Parathyroid adenoma (tissue), 2 donors: Measurements from ENCODE around the gene TSHR.

Experiments used
- H2AFZ ChIP-seq: fragments of 300-600 bp; sonication (generic); one replicate; pipeline ENCODE4 v1.7.0; 2017; ENCODE audit warnings: antibody characterized with exemption, mild to moderate bottlenecking
- H3K27ac ChIP-seq: fragments of 300-600 bp; sonication (generic); one replicate; pipeline ENCODE4 v1.7.0; 2017
- H3K27me3 ChIP-seq: fragments of 300-600 bp; sonication (generic); one replicate; pipeline ENCODE4 v1.7.0; 2017; ENCODE audit warnings: low read length; ENCODE audit not compliant: control insufficient read depth, insufficient read depth
- H3K36me3 ChIP-seq: fragments of 300-600 bp; sonication (generic); one replicate; pipeline ENCODE4 v1.7.0; 2017; ENCODE audit warnings: low read length; ENCODE audit not compliant: control insufficient read depth, insufficient read depth
- H3K4me1 ChIP-seq: fragments of 300-600 bp; sonication (generic); one replicate; pipeline ENCODE4 v1.7.0; 2017; ENCODE audit warnings: control low read depth
- H3K4me2 ChIP-seq: fragments of 300-600 bp; sonication (generic); one replicate; pipeline ENCODE4 v1.7.0; 2017; ENCODE audit warnings: low read length
- H3K4me3 ChIP-seq: fragments of 300-600 bp; sonication (generic); one replicate; pipeline ENCODE4 v1.7.0; 2017; ENCODE audit warnings: low read depth, low read length
- H3K79me2 ChIP-seq: fragments of 300-600 bp; sonication (generic); one replicate; pipeline ENCODE4 v1.7.0; 2017; ENCODE audit warnings: control low read depth
- H3K9ac ChIP-seq: fragments of 300-600 bp; sonication (generic); one replicate; pipeline ENCODE4 v1.7.0; 2017; ENCODE audit warnings: mild to moderate bottlenecking
- H3K9me3 ChIP-seq: fragments of 300-600 bp; sonication (generic); one replicate; pipeline ENCODE4 v1.7.0; 2017; ENCODE audit warnings: low read length; ENCODE audit not compliant: control insufficient read depth
- TF ChIP-seq, protein P1 (sequence below): fragments of 300-600 bp; sonication (generic); IDR thresholded peaks from one replicate; pipeline ENCODE4 v1.7.0; 2017; ENCODE audit warnings: antibody characterized with exemption, mild to moderate bottlenecking
- donor health status: primary hyperparathyroidism.

Gene TSHR

DNA sequence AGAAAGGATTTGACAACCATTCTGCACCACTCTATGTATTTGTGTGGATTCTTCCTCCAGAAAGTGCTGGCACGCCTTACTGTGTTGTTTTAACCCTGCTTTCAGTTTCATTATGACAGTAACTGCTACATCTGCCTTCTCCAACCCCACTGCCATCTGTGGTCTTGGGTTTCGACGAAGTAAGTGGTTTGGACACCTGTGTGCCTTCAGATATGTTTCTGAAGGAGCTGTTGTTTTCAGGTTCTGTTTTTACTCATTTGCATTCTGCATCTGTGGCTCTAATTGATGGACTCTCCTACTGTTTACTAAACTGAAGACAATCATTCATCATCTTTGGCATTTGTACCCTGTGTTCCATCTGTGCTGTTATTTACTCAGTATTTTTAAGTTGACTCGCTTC, 4.1 kb downstream of the TSHR start:
- Histone ChIP-seq H3K9me3 (no peaks in the 10 kb centered on the region), H2AFZ (no peak overlapping the region), H3K36me3 (no peaks in the 10 kb centered on the region), H3K27ac (no peak overlapping the region), H3K4me1 (peaks cover 4% of the 10 kb centered on the region), H3K27me3 (peaks cover 4% of the 10 kb centered on the region), H3K9ac (no peak overlapping the region), H3K79me2 (no peaks in the 10 kb centered on the region), H3K4me3 (no peak overlapping the region), H3K4me2 (no peak overlapping the region)
- TF ChIP-seq, protein P1, sequence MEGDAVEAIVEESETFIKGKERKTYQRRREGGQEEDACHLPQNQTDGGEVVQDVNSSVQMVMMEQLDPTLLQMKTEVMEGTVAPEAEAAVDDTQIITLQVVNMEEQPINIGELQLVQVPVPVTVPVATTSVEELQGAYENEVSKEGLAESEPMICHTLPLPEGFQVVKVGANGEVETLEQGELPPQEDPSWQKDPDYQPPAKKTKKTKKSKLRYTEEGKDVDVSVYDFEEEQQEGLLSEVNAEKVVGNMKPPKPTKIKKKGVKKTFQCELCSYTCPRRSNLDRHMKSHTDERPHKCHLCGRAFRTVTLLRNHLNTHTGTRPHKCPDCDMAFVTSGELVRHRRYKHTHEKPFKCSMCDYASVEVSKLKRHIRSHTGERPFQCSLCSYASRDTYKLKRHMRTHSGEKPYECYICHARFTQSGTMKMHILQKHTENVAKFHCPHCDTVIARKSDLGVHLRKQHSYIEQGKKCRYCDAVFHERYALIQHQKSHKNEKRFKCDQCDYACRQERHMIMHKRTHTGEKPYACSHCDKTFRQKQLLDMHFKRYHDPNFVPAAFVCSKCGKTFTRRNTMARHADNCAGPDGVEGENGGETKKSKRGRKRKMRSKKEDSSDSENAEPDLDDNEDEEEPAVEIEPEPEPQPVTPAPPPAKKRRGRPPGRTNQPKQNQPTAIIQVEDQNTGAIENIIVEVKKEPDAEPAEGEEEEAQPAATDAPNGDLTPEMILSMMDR = no peak

DNA sequence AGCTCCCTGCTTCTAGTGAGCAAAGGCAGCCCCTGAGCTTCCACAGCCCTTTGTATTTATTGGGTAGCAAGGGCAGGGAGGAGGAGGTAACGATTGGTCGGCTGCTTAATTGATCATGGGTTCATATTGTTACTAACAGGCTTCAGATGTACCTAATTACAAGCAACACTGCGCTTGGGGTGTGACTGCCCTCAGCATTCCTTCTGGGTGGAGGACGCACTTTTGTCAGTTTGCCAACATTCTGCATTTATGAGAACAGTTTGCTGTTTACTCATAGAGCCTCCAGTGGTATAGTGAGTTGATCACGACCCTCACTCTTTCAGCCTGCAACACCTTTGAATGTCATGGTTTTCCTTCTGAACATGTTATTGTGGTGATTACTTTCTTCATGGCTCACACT, 9.6 kb downstream of the TSHR start:
- Histone ChIP-seq H3K4me3 (no peak overlapping the region), H3K9ac (no peak overlapping the region), H3K4me2 (no peak overlapping the region), H2AFZ (no peak overlapping the region), H3K27me3 (peaks cover 3% of the 10 kb centered on the region), H3K9me3 (no peaks in the 10 kb centered on the region), H3K79me2 (no peaks in the 10 kb centered on the region), H3K4me1 (no peaks in the 10 kb centered on the region), H3K27ac (no peak overlapping the region), H3K36me3 (no peaks in the 10 kb centered on the region)
- TF ChIP-seq, protein P1 = no peak

- TF ChIP-seq, protein P1 = no peak
- Histone ChIP-seq H3K79me2 (no peaks in the 10 kb centered on the region), H3K9ac (no peak overlapping the region), H3K36me3 (no peaks in the 10 kb centered on the region), H3K4me2 (no peak overlapping the region), H3K4me1 (no peaks in the 10 kb centered on the region), H3K27me3 (peaks cover 4% of the 10 kb centered on the region), H3K4me3 (no peak overlapping the region), H2AFZ (no peak overlapping the region), H3K9me3 (no peaks in the 10 kb centered on the region), H3K27ac (no peak overlapping the region)
Measured at GRCh38 chr14:80973931-80974641, 18.7 kb downstream of the TSHR start.

GRCh38 chr14:80974679-80975078, 19.3 kb downstream of the TSHR start:
- H3K27me3 ChIP-seq = peaks cover 4% of the 10 kb centered on the region
- H3K9me3 ChIP-seq = no peaks in the 10 kb centered on the region
- no peaks in the 10 kb centered on the region for H3K4me1 ChIP-seq
- H3K4me3 ChIP-seq = no peak overlapping the region
- no peak overlapping the region for H2AFZ ChIP-seq
- TF ChIP-seq, protein P1 = no peak
- no peak overlapping the region for H3K27ac ChIP-seq
- no peak overlapping the region for H3K4me2 ChIP-seq
- no peaks in the 10 kb centered on the region for H3K36me3 ChIP-seq
- H3K9ac ChIP-seq = no peak overlapping the region
- H3K79me2 ChIP-seq = no peaks in the 10 kb centered on the region

GRCh38 chr14:80977221-80977620, 21.8 kb downstream of the TSHR start:
- no peaks in the 10 kb centered on the region for H3K79me2 ChIP-seq
- H3K27ac ChIP-seq = no peak overlapping the region
- H2AFZ ChIP-seq = no peak overlapping the region
- no peak overlapping the region for H3K4me2 ChIP-seq
- H3K4me1 ChIP-seq = no peaks in the 10 kb centered on the region
- no peak overlapping the region for H3K9ac ChIP-seq
- H3K4me3 ChIP-seq = no peak overlapping the region
- H3K9me3 ChIP-seq = no peaks in the 10 kb centered on the region
- H3K27me3 ChIP-seq = no peaks in the 10 kb centered on the region
- TF ChIP-seq, protein P1 = no peak
- no peaks in the 10 kb centered on the region for H3K36me3 ChIP-seq
